GM10266 (cell line): ENCODE measurements around the gene CHURC1.

Experiments used
- DNase-seq: peaks from one replicate; pipeline ENCODE4 v3.0.0; 2012; ENCODE audit errors: extremely low spot score
- TF ChIP-seq, protein P1 (sequence below): IDR thresholded peaks from 2 replicates; pipeline ENCODE4 v1.5.1; 2012; ENCODE audit warnings: mild to moderate bottlenecking, low read depth; ENCODE audit not compliant: control insufficient read depth, insufficient read depth; ENCODE audit errors: missing control alignments

CHURC1 gene

GRCh38 chr14:64973026-64973442, 58.8 kb downstream of the CHURC1 start:
- TF ChIP-seq, protein P1, sequence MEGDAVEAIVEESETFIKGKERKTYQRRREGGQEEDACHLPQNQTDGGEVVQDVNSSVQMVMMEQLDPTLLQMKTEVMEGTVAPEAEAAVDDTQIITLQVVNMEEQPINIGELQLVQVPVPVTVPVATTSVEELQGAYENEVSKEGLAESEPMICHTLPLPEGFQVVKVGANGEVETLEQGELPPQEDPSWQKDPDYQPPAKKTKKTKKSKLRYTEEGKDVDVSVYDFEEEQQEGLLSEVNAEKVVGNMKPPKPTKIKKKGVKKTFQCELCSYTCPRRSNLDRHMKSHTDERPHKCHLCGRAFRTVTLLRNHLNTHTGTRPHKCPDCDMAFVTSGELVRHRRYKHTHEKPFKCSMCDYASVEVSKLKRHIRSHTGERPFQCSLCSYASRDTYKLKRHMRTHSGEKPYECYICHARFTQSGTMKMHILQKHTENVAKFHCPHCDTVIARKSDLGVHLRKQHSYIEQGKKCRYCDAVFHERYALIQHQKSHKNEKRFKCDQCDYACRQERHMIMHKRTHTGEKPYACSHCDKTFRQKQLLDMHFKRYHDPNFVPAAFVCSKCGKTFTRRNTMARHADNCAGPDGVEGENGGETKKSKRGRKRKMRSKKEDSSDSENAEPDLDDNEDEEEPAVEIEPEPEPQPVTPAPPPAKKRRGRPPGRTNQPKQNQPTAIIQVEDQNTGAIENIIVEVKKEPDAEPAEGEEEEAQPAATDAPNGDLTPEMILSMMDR: no peak
- DNase-seq: no peak

GRCh38 chr14:64973826-64974225, 59.6 kb downstream of the CHURC1 start:
- TF ChIP-seq, protein P1: no peak
- no peak for DNase-seq

GRCh38 chr14:64974563-64974962, 60.3 kb downstream of the CHURC1 start:
- no peak for DNase-seq
- TF ChIP-seq, protein P1: no peak

DNA sequence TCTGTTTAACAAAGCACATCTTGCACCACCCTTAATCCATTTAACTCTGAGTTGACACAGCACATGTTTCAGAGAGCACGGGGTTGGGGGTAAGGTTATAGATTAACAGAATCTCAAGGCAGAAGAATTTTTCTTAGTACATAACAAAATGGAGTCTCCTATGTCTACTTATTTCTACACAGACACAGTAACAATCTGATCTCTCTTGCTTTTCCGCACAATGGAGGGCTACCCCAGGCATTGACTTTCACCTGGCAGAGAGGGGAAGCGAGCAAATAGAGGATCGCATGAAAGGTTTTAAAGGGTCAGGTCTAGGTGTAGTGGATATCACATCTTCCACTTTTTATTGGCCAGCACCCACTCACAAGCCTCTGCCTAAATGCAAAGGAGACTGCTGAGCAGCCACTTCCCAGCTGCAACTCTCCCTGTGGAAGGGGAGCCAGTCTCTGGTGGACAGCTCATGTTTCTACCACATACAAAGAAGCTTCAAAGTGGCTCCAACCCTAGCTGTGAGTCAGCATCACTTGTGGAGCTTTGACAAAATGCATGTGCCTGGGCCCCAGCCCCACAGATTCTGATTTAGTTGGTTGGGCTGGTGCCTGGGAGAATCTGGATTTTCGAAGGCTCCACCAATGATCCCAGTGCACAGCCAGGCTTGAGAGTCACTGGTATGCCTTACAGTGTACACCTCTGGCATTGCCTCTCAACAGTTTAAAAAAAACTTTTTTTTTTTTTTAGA, 65.2 kb downstream of the CHURC1 start:
- TF ChIP-seq, protein P1: no peak
- no peak for DNase-seq

- TF ChIP-seq, protein P1: peak; percentile 59
- no peak for DNase-seq
Observed at GRCh38 chr14:64983439-64984310, 69.4 kb downstream of the CHURC1 start.
